ENCODE measurements around the gene ME2. TPM values are rescaled to one million over a fixed set of nuclear protein-coding genes. Genes with fewer than 3 reads are reported as not detected.
"Not testable (repeated sequence)": the region's sequence is repeated elsewhere in the genome, so short reads cannot be mapped to it uniquely, and the experiment has no call there.

Gene ME2
- total and polyA plus RNA-seq, 2 donors (not counting 3 experiments of a cell fraction or from before 2014, with no cell fraction given): 28.6 to 42.4 TPM

- POLR2A ChIA-PET: no interaction called here
- Histone ChIP-seq H4K20me1 (replicated peaks; ENCODE audit: control insufficient read depth, extremely low read depth, insufficient read depth, low read length) (no peaks in the 10 kb centered on the region), H3K36me3 (ENCODE audit: control insufficient read depth in 2 of 2, extremely low read depth in 1 of 2, insufficient read depth in 2 of 2, low read length in 2 of 2) (no peaks in the 10 kb centered on the region), H3K9ac (replicated peaks; ENCODE audit: extremely low read depth, insufficient read depth, low read length) (no peak overlapping the region), H3K9me1 (replicated peaks; ENCODE audit: control insufficient read depth, extremely low read depth, insufficient read depth, low read length) (no peaks in the 10 kb centered on the region), H3K4me1 (ENCODE audit: control insufficient read depth, extremely low read depth, insufficient read depth, low read length) (no peaks in the 10 kb centered on the region), H2AFZ (ENCODE audit: low read depth, low read length) (no peak overlapping the region), H3K4me3 (replicated peaks in 1 of 3; ENCODE audit: insufficient read depth in 1 of 3, low read depth in 1 of 3, low read length in 3 of 3) (no peak overlapping the region), H3K79me2 (ENCODE audit: control insufficient read depth, insufficient read depth, low read length) (no peaks in the 10 kb centered on the region), H3K4me2 (ENCODE audit: insufficient read depth, low read length) (no peak overlapping the region), H3K9me3 (replicated peaks; ENCODE audit: control insufficient read depth, insufficient read depth, low read length) (no peaks in the 10 kb centered on the region), H3K27ac (ENCODE audit: insufficient read depth, low read depth, low read length) (no peak overlapping the region), H3K27me3 (ENCODE audit: control insufficient read depth in 2 of 2, insufficient read depth in 2 of 2, low read length in 2 of 2) (no peaks in the 10 kb centered on the region)
- CTCF ChIA-PET: interaction anchor here (1.9 kb wide), 1 partner anchor 11 kb away, joined by 6 read pairs; no protein-coding TSS in a partner anchor
- dilution Hi-C loops (cut with MboI; ENCODE audit: extremely low pct_ligation_motif_present, low sequenced_read_pairs) (no loop called here), intact Hi-C loops (cut with micrococcal nuclease) (no loop called here)
- DNase-seq (ENCODE audit: low read depth, low spot score): no peak
- no peak for FAIRE-seq
- no TSS peak for BruUV-seq (replicated peaks)
- TF ChIP-seq MAX (IDR thresholded peaks at IDR 0.05; ENCODE audit: insufficient read depth, insufficient read length): no peak
- no peak for TF ChIP-seq POLR2AphosphoS5 (IDR thresholded peaks at IDR 0.05; ENCODE audit: insufficient read depth, low read depth, low read length)
- no peak for TF ChIP-seq CTCF (IDR thresholded peaks at IDR 0.05; ENCODE audit: extremely low read depth in 1 of 2, insufficient read depth in 1 of 2, low read depth in 1 of 2, low read length in 2 of 2)
- TF ChIP-seq EZH2 (IDR thresholded peaks at IDR 0.05; ENCODE audit: borderline replicate concordance, low read depth, low read length, severe bottlenecking): no peak
- no peak for TF ChIP-seq JUN (IDR thresholded peaks at IDR 0.05; ENCODE audit: borderline replicate concordance, insufficient read depth, insufficient read length, low read depth)
- TF ChIP-seq FOS (IDR thresholded peaks at IDR 0.05; ENCODE audit: borderline replicate concordance, insufficient read depth, low read length): no peak
- no peak for TF ChIP-seq POLR2A (IDR thresholded peaks at IDR 0.05; ENCODE audit: low read depth, low read length)
- no peak for TF ChIP-seq GATA2 (IDR thresholded peaks at IDR 0.05; ENCODE audit: insufficient read depth, insufficient read length, low read depth, low read length)
Measured at GRCh38 chr18:50855976-50856757, 22.8 kb upstream of the ME2 start.

GRCh38 chr18:50857166-50857565 lies 21.8 kb upstream of the ME2 start:
- dilution Hi-C loops (cut with MboI; ENCODE audit: extremely low pct_ligation_motif_present, low sequenced_read_pairs); H3K9me1 ChIP-seq (replicated peaks; ENCODE audit: control insufficient read depth, extremely low read depth, insufficient read depth, low read length); H3K9ac ChIP-seq (replicated peaks; ENCODE audit: extremely low read depth, insufficient read depth, low read length); H3K27me3 ChIP-seq (ENCODE audit: control insufficient read depth in 2 of 2, insufficient read depth in 2 of 2, low read length in 2 of 2); H3K79me2 ChIP-seq (ENCODE audit: control insufficient read depth, insufficient read depth, low read length); H3K9me3 ChIP-seq (replicated peaks; ENCODE audit: control insufficient read depth, insufficient read depth, low read length); FAIRE-seq; H3K36me3 ChIP-seq (ENCODE audit: control insufficient read depth in 2 of 2, extremely low read depth in 1 of 2, insufficient read depth in 2 of 2, low read length in 2 of 2); BruUV-seq (replicated peaks); H2AFZ ChIP-seq (ENCODE audit: low read depth, low read length); H3K4me2 ChIP-seq (ENCODE audit: insufficient read depth, low read length); intact Hi-C loops (cut with micrococcal nuclease); H3K27ac ChIP-seq (ENCODE audit: insufficient read depth, low read depth, low read length); POLR2A ChIA-PET; H3K4me1 ChIP-seq (ENCODE audit: control insufficient read depth, extremely low read depth, insufficient read depth, low read length); H4K20me1 ChIP-seq (replicated peaks; ENCODE audit: control insufficient read depth, extremely low read depth, insufficient read depth, low read length); DNase-seq (ENCODE audit: low read depth, low spot score); H3K4me3 ChIP-seq (replicated peaks in 1 of 3; ENCODE audit: insufficient read depth in 1 of 3, low read depth in 1 of 3, low read length in 3 of 3): not testable (repeated sequence)
- CTCF ChIA-PET: interaction anchor here (1.9 kb wide), 1 partner anchor 10 kb away, joined by 6 read pairs; no protein-coding TSS in a partner anchor

Measured in endothelial cell of umbilical vein (primary cell).